ENCODE data around the gene PLPP2.
A peak's percentile ranks its signal among the peaks of the same experiment; 100 is the strongest.

PLPP2 gene

DNA sequence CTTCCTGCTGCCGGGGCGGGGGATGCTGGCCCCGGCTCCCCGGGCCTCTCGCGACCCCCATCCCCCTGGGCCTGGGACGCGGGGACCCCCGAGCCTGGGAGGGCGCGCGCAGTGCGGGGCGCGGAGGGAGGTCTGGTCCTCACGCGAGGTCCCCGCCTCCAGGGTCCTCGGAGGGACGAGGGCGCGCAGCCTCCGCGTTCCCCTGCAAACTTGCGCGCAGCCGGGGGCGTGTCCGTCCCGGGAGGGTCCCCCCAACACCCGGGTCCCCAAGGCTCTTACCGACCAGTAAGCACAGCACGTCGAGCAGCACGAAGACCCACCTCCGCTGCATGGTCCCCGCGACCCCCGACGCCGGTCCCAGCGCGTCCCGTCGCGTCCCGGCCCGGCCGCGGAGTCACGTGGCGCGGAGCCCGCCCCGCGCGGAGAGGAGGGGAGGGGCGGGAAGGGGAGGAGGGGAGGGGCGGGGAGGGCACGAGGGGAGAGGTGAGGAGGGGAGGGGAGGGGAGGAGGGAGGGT is at the start of gene PLPP2:
PLPP2 (minus strand) TSS at position 398 of the 516 bp plus-strand sequence; CDS start at position 331, 67 bp downstream.
- DNase-seq = peak; percentile 27

DNA sequence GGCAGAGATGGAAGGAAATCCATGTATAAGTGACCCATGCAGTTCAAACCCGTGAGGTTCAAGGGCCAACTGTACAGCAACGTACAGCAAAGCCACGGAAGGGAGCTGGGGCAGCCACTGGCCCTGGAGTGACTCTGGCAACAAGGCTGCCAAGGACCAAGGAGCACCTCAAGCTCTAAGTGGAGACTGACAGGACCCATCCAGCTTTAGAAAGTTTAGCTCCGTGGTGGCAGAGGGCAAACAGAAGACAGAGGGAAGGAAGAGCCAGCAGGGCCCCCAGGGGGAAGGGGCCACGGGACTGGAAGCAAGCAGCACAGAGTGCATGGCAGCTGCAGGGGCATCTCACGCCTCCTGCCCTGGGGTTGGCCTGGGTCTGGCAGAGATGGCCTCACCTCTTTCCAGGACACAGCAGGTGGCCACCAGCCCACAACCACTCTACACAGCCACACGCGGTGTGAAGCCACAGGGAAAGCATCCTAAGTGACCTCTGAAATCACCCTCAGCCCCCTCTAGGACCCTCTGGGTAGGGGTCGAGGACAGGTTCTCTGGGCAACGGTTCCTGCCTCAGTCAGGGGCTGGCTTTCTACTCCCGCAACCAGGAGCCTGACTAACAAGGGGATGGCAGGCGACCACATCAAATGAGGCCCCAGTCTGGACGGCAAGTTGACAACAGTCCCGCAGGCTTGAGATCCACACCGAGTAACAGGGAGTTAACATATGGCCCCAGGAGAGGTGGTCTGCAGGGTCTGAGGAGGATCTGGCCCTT is 49.6 kb upstream of the PLPP2 start:
- no peak for DNase-seq

DNA sequence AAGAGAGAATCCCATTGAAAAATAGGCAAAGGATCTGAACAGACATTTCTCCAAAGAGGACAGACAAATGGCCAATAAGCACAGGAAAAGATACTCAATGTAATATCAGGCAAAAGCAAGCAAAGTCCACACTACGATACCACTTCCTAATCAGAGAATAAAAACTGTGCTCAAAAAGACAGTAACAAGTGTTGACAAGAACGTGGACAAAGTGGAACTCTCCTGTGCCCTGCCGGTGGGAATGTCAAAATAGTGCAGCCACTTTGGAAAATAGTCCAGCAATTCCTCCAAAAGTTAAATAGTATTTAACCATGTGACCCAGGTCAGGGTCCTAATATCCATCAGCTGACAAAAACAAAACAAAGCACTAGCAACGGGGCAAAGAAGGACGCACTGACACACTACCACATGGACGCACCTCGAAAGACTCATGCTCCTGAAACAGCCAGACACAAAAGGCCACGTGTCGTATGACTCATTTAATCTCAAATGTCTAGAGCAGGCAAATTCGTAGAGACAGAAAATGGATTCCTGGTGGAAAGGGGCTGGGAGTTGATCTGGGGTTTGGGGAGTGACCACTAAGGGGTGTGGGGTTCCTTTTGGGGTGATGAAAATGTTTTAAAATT is 48.2 kb upstream of the PLPP2 start:
- no peak for DNase-seq

DNA sequence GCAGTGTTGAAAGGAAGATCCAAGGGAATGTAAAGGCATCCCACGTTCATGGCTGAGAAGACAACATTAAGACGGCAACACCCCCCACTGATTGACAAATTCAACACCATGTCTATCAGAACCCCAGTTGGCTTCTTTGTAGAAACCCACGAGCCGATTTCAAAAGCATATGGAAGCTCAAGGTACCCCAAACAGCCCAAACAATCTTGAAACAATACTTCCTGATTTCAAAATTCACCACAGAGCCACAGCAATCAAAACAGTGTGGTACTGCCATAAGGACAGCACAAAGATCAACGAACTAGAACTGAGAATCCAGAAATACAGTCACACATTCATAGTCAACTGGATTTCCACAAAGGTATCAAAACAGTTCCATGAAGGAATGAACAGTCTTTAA is 47.2 kb upstream of the PLPP2 start:
- DNase-seq = no peak

DNA sequence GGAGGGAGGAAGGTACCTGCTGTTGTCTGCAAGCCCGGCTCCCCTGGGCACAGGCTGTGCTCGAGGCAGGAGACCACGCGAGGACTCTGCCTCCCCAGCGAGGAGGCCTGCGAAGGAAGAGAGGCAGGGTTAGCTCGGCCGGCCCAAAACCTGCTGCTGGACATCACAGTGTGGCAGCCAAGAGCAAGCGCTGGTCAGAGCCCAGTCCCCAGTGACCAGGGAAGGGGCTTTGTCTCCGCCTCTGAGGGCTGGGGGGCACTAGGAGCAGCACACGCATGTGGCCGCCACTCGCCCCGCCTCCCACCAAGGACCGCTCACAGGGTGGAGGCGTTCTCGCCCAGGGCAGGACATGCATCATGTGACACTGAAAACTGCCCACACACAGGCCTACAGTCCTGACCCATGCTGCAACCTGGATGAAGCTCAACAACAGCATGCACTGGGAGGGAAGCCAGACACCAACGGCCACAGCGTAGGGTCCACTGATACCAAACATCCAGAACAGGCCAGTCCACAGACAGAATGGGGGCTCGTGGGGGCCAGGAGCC is 44.9 kb upstream of the PLPP2 start:
- no peak for DNase-seq

DNA sequence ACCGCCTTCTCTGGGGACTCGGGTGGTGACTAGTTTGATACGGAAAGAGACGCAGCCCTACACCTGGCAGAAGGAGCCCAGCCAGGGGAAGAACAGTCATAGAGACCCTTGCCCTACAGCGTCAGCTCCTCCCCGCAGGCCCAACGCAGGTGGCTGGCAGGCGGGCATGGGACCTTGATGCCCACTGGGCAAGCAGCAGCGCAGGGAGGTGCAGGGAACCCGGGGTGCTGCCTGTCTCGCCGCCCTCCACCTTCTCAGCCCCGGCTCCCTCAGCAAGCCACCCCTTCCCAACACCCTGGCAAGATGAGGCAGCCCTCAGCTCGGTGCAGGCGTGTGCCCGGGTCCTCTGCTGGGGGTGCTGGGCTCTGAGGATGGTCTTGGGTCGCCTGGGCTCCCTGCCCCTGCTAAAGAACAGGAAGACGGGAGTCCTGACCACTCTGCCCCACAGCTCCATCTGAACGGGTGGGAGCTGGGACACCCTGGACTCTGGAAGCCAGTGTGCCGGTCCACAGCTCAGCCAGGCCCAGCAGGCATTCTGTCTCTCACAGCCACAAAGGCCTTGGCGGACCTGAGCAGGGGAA is 44.4 kb upstream of the PLPP2 start:
- no peak for DNase-seq

DNA sequence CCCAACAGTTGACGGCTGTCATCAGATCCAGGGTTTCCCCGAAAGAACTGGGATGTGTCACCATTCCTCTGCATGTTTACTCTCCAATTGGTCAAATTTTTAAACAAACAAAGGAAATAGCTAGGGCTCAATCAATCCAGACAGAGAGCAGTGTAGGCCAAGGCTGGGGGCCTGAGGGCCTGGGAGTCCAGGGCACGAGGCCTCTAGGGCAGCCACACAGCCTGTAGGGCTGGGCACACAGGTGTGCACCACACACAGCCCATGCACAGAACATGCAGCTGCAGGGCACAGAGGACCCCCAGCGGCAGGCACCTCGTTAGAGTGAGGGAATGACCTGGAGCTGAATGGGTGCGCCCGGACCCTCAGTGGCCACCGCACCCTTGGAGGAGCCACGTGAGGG is 43.9 kb upstream of the PLPP2 start:
- DNase-seq = no peak

DNA sequence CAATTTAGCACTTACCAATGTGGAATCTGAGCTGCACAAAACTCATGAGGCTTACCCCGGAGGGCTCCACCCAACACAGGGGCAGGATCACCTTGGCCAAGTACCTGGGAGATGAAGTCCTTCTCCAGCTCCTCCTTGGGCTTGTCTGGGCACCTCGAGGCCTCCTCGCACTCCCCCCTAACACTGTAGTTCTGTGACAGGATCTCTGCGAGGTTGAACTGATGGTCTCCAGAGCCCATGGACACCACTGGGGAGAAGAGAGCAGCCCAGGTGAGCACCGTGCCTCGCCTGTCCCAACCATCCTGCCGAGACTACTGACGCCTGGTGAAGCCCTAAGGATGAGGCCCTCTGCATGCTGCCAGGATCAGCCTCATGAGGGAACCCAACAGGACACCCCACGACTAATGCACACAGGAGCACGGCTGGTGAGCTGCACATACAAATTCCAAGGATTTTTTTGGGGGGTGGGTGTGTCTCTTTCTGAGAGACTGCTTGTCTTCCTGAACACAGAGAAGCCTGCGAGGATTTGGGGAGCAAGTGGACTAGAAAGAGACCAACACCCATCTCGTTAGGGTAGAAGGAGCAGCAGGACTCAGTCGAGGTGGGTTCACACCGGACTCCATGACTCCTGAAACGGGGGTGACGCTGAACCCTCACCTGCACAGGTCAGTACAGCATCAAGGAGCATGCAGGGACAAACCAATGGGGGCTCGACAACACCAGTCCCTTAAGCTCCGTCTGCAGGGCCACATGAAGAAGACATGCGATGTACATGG is 43.3 kb upstream of the PLPP2 start:
- no peak for DNase-seq

DNA sequence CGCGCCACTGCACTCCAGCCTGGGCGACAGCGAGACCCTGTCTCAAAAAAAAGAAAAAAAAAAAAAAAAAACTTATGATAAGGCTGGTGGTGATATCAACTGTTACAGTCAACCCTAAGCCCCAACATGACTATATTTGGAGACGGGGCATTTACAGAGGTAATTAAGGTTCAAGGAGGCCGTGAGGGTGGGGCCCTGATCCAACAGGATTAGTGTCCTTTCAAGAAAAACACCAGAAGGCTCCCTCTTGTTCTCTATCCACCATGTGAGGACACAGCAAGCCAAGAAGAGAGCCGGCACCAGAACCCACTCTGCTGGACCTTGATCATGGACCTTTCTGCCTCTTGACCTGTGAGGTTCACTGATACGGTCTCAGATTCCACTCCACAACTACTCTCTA is 39.3 kb upstream of the PLPP2 start:
- DNase-seq = no peak

DNA sequence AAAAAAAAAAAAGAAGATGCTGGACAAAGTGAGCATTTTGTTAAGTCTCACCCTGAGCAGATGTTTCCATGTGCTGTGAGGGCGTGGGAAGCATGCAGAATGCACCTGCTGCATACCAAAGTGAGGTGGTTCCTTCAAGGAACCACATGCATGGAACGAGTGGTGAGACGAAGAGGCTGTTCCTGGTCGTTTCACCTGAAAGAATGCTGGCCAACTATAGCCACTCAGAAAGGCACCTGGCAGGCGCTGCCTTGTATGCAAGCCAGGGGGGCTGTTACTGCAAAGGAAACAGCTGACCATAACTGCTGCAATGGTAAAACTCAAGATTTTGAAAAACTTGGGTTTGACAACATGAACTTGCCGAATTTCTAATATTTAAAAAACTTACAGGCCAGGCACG is 38.7 kb upstream of the PLPP2 start:
- no peak for DNase-seq

DNA sequence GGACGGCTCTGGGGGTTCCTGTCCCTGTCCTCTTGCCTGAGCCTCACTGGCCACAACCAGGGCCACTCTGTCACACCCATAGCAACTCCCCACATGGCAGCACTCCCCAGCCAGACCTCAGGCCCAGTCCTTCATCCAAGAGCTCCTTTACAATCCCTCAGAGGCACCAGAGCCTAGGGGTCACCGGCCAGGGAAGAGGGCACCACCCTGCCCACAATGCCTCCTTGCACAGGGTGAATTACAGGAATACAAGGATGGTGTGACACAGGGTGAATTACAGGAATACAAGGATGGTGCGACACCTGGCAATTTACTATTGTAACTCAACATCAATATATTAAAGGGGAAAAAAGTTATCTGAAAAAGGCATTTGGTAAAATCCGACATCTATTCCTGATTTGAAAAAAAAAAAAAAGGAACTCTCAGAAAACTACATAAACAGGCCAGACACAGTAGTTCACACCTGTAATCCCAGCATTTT is 36.9 kb upstream of the PLPP2 start:
- no peak for DNase-seq

DNA sequence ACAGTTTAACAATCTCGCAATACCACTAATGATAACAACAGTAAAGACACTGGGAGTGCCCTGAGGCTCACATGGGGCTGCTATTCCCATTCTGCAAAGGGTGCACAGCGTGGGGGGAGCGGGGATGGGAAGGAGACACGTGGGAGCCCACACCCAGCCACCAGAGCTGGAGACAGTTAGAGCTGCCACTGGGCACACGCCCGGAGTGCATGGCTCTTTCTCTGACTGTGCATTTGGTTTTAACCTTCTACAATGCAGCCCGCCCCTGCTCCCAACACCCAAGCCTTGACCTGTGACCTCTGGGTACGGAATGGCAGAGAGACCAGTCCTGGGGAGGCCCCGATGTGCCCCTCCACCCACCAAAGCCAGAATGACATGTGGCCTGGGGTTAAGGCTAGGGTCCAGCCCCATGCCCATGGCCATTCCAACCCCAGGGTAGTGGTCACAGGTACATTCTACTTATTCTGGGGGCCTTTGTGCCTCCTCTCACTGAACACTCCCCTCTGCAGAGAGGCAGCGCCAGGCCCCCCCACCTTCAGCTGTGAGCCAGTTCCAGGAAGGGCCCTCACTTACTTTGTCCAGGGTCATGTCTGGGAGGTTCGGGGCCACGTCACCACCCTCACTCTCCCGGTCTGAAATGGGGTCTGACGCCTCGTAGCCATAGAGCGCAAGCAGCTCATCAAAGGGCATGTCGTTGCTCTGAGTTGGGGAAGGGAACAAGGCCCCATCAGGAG is 36.3 kb upstream of the PLPP2 start:
- DNase-seq = no peak

DNA sequence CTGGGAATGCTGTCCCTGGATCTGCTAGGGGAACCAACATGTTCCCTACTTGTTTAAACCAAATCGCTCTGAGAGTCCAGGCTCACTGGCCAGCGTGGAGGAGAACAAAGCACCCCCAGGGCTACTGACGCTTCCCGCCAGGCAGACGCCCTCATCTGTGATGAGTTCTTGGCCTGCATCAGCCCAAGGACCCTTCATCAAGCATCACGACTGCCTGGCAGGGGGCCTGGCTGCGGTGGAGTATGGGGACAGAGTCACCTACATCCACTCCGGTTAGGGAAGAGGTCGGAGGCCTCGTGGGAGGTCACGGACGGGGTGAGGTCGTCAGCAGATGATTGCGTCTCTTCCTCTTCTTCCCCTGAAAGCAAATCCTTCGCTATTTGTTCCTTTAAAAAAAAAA is 35.7 kb upstream of the PLPP2 start:
- DNase-seq = no peak

DNA sequence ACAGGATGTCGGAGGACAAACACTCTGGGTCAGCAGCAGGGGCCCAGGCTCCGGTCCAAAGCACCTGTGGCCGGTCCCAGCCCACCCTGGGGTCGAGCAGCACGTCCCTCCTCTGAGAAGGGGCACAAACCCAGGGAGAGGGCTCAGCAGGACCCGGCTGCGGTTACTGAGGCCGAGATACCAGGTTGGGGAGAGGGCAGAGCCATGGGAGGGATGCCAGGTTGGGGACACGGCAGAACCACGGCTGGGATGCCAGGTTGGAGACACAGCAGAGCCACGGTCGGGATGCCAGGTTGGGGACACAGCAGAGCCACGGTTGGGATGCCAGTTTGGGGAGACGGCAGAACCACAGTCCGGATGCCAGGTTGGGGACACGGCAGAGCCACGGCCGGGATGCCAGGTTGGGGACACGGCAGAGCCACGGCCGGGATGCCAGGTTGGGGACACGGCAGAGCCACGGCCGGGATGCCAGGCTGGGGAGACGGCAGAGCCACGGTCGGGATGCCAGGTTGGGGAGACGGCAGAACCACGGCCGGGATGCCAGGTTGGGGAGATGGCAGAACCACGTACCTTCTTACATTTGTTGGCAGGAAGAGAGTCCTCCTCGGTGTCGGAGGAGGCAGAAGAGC is 34.8 kb upstream of the PLPP2 start:
- DNase-seq = no peak

DNA sequence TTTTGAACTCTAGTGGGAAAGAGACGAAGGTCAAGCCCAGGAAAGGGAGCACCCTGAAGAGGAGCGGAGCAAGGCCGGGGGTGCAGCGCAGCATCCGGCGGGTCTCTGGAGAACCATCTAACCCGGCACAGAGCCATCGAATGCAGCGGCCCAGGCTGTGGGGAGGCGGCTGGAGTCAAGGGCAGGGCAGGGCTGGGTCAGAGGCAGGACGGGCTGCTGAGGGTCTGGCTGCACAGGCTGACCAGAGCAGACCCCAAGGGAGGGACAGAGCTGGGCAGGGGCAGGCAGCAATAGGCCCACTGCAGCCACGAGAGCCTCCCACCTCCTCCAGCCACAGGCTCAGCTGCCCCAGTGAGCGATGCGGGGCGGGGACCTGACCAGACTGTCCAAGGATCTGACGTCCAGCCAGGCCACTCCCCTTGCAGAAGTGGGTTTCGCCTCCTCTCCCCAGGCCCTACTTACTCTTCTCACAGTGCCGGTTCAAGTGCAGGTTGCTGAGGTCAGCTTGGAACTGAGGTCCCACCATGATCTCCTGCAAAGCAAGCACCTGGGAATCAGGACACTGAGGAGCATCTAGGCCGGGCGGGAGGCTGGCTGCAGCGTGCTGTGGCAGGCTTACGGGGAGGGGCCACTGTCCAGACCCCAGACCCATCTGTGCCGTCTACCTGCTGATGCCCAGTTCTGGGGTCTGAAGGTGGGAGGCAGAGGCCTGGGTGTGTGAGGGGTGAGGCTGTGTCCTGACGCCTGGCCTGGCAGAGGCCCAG is 34.2 kb upstream of the PLPP2 start:
- DNase-seq = no peak

DNA sequence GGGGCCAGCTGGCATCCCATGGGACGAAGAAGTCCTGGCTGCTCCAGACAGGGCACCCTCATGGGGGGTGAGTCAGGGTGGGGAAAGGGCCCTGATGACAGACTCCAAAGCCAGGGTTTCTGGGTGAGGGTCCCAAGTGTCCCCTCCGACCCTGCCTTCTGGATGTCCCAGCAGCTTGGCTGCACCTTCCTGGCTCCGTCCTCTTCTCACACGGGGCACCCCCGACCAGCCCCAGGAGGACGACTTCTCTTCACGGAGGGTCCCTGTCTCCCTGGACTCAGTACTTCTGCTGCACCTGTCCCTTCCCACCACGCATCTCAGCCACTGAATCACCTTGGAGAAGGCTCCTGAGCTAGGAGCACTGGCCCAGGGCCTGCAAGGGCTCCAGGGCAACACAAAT is 33.5 kb upstream of the PLPP2 start:
- no peak for DNase-seq

DNA sequence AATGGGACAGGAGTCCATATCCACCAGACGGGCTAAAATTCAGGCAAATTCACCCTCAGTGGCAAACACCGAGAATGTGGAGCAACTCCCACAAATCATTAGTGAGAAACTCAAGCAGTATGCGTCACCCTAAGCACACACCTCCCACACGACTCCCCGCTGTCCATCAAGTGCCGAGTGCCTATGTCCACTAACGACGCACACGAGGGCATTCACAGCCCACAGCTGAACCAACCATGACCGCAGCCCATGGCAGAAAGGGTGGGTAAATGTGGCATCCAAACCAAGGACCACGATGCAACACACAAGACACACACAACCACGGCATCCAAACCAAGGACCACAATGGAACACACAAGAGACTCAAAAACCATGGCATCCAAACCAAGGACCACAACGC is 31.4 kb upstream of the PLPP2 start:
- DNase-seq = no peak

DNA sequence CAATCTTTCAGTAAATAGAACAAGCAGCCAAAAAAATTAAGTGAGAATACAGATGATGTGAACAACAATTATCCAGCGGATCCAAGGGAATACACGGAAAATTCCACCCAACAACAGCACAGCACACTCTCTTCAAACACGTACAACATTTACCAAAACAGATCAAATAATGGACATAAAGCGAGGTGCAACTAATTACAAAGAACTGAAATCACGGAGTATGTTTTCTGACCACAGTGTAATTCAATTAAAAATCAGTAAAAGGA is 27.2 kb upstream of the PLPP2 start:
- DNase-seq = no peak

DNA sequence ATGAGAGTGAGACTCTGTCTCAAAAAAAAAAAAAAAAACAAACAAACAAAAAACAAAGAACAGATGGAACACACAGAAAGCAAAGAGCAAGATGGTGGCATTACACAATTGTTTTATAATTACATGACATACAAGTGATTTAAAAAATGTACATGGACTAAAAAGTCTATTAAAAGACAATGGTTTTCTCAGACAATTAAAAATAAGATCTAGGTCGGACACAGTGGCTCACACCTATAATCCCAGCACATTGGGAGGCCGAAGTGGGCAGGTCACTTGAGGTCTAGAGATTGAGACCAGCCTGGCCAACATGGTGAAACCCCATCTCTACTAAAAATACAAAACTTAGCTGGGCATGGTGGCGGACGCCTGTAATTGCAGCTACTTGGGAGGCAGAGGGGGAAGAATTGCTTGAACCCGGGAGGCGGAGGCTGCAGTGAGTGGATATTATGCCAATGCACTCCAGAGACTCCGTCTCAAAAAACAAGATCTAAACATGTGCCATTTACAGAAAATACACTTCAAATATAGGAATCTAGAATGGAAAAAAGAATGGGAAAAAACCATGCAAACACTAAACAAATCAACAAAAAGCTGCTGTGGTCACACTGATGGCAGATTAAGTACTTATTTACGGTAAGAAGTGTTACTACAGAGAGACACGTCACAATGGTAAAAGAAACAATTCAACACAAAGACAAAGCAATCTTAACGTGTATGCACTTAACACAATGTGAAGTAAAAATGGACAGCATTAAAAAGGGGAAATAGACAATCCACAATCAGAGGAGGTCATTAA is 26.7 kb upstream of the PLPP2 start:
- no peak for DNase-seq

DNA sequence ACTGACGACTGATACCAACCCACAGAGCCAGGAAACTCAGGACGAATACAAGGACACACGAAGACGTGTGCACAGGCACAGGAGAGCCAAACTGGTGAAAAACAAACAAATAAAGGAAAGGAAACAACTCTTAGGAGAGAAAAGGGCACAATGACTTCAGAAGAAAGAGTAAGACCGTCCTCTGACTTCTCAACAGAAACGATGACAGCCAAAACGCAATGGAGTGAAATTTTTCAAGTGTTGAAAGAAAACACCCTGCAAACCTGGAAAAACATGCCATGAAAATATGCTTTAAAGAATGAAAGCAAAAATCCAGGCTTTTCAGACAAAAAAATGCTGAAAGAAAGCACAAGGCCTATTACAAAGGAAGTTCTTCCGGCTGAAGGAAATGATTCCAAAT is 24.6 kb upstream of the PLPP2 start:
- DNase-seq = no peak

Data from NCI-H146 (cell line).